H1 (cell line): ENCODE measurements around the gene SMOC2. TPM values are rescaled to one million over a fixed set of nuclear protein-coding genes. Genes with fewer than 3 reads are reported as not detected.

ENCODE experiments used
- CTCF ChIA-PET: fragments of 300-600 bp; sonication (Branson Sonifier 250); formaldehyde crosslinking; loops from one replicate; lab custom pipeline; 2021; ENCODE audit not compliant: partially characterized antibody; lab: Charles Lee
- POLR2A ChIA-PET: fragments of 300-600 bp; sonication (Branson Sonifier 250); formaldehyde crosslinking; loops from one replicate; lab custom pipeline; 2021; ENCODE audit warnings: inconsistent platforms; ENCODE audit not compliant: partially characterized antibody; lab: Charles Lee
- DNase-seq, 2 experiments: peaks; one replicate each; pipeline versions ENCODE4 v3.0.0 to v3.0.0-alpha.2; 2010 to 2022; ENCODE audit warnings: low spot score in 2 of 2, low read depth in 1 of 2, mixed read lengths in 1 of 2
- FAIRE-seq: peaks from 2 replicates; lab custom pipeline; 2011; peaks lifted over from hg19 to GRCh38; lab: Jason Lieb, UNC
- H2AFZ ChIP-seq: 2 replicates; pipeline ENCODE4 v1.8.1; 2012; ENCODE audit warnings: low read length, inconsistent platforms
- H2AK5ac ChIP-seq: 2 replicates; pipeline ENCODE4 v1.6.1; 2013; ENCODE audit warnings: low read depth, low read length
- H2BK120ac ChIP-seq: replicated peaks from 2 replicates; pipeline ENCODE3; 2013; ENCODE audit warnings: low read depth, low read length, inconsistent platforms
- H2BK12ac ChIP-seq: 2 replicates; pipeline ENCODE4 v1.6.1; 2013; ENCODE audit warnings: low read depth, low read length
- H2BK15ac ChIP-seq: 2 replicates; pipeline ENCODE4 v1.6.1; 2013; ENCODE audit warnings: low read length
- H2BK20ac ChIP-seq: 2 replicates; pipeline ENCODE4 v1.6.1; 2013; ENCODE audit warnings: low read length
- H2BK5ac ChIP-seq: 2 replicates; pipeline ENCODE4 v1.6.1; 2013; ENCODE audit warnings: low read depth, low read length
- H3K14ac ChIP-seq: 2 replicates; pipeline ENCODE4 v1.6.1; 2013; ENCODE audit warnings: inconsistent platforms; ENCODE audit not compliant: insufficient read length
- H3K18ac ChIP-seq: 2 replicates; pipeline ENCODE4 v1.6.1; 2013; ENCODE audit warnings: low read length; ENCODE audit errors: extremely low read depth
- H3K23ac ChIP-seq: 2 replicates; pipeline ENCODE4 v1.6.1; 2013; ENCODE audit warnings: inconsistent platforms; ENCODE audit not compliant: insufficient read length
- H3K23me2 ChIP-seq: 2 replicates; pipeline ENCODE4 v1.6.1; 2013; ENCODE audit warnings: low read depth, low read length
- H3K27ac ChIP-seq: 2 replicates; pipeline ENCODE4 v1.6.1; 2011; ENCODE audit warnings: low read depth, low read length, inconsistent platforms
- H3K27me3 ChIP-seq, 4 experiments: replicated peaks in 1 of 4; 1 replicate in 1 of 4; 2 replicates in 3 of 4; pipeline versions ENCODE4 v1.6.1 to v1.8.1; 2011 to 2013; ENCODE audit warnings: low read length in 3 of 4, mild to moderate bottlenecking in 3 of 4, inconsistent platforms in 2 of 4, mixed read lengths in 2 of 4, moderate library complexity in 1 of 4; ENCODE audit not compliant: control insufficient read depth in 3 of 4, insufficient read depth in 3 of 4; ENCODE audit errors: extremely low read depth in 1 of 4
- H3K36me3 ChIP-seq, 4 experiments: 2 replicates each; pipeline versions ENCODE4 v1.6.1 to v1.8.1; 2011 to 2013; ENCODE audit warnings: mild to moderate bottlenecking in 4 of 4, low read length in 3 of 4, moderate library complexity in 2 of 4, control low read depth in 1 of 4, inconsistent platforms in 1 of 4; ENCODE audit not compliant: insufficient read depth in 4 of 4, control insufficient read depth in 2 of 4
- H3K4ac ChIP-seq: replicated peaks from 2 replicates; pipeline ENCODE3; 2013; ENCODE audit warnings: low read length, low read depth, mixed read lengths, inconsistent platforms; ENCODE audit not compliant: insufficient read length
- H3K4me1 ChIP-seq, 4 experiments: replicated peaks in 1 of 4; 1 replicate in 1 of 4; 2 replicates in 3 of 4; pipeline versions ENCODE4 v1.6.1 to v1.8.1; 2011 to 2013; ENCODE audit warnings: low read length in 3 of 4, inconsistent platforms in 2 of 4, mixed read lengths in 1 of 4; ENCODE audit not compliant: insufficient read depth in 4 of 4, control insufficient read depth in 3 of 4
- H3K4me2 ChIP-seq, 2 experiments: 2 replicates each; pipeline versions ENCODE4 v1.6.1 to v1.8.1; 2011 to 2013; ENCODE audit warnings: low read depth in 2 of 2, low read length in 2 of 2, control low read depth in 1 of 2, inconsistent platforms in 1 of 2, mild to moderate bottlenecking in 1 of 2; ENCODE audit not compliant: insufficient read depth in 1 of 2
- H3K4me3 ChIP-seq, 4 experiments: fragments of 200-600, 300-600 bp in 1 of 4; sonication (generic), shearing (Covaris generic), sonication (Bioruptor Twin) in 1 of 4; 2 replicates each; pipeline versions ENCODE4 v1.5.1 to v1.8.1; 2011 to 2016; ENCODE audit warnings: low read length in 4 of 4, low read depth in 3 of 4, control low read depth in 2 of 4, inconsistent platforms in 2 of 4, mild to moderate bottlenecking in 2 of 4, mixed read lengths in 1 of 4, moderate library complexity in 1 of 4; ENCODE audit not compliant: insufficient read depth in 2 of 4; ENCODE audit errors: extremely low read depth in 1 of 4
- H3K56ac ChIP-seq: replicated peaks from 2 replicates; pipeline ENCODE3; 2013; ENCODE audit warnings: low read depth, mild to moderate bottlenecking, mixed read lengths, low read length, inconsistent platforms; ENCODE audit not compliant: insufficient read length
- H3K79me1 ChIP-seq: 2 replicates; pipeline ENCODE4 v1.6.1; 2013; ENCODE audit warnings: low read depth, low read length, control low read depth
- H3K79me2 ChIP-seq, 2 experiments: 2 replicates each; pipeline versions ENCODE4 v1.6.1 to v1.8.1; 2012 to 2013; ENCODE audit warnings: low read length in 2 of 2, mild to moderate bottlenecking in 2 of 2, inconsistent platforms in 1 of 2; ENCODE audit not compliant: insufficient read depth in 2 of 2, control insufficient read depth in 1 of 2
- H3K9ac ChIP-seq, 4 experiments: replicated peaks in 1 of 4; 1 replicate in 1 of 4; 2 replicates in 3 of 4; pipeline versions ENCODE4 v1.6.1 to v1.8.1; 2011 to 2013; ENCODE audit warnings: low read depth in 3 of 4, low read length in 3 of 4, control low read depth in 2 of 4, mild to moderate bottlenecking in 2 of 4, moderate library complexity in 2 of 4, inconsistent platforms in 1 of 4; ENCODE audit errors: extremely low read depth in 1 of 4
- H3K9me3 ChIP-seq, 2 experiments: 2 replicates each; pipeline versions ENCODE4 v1.6.1 to v1.8.1; 2012 to 2013; ENCODE audit warnings: mild to moderate bottlenecking in 2 of 2, moderate library complexity in 2 of 2, control low read depth in 1 of 2, inconsistent platforms in 1 of 2, low read depth in 1 of 2, low read length in 1 of 2, mixed read lengths in 1 of 2; ENCODE audit not compliant: insufficient read depth in 2 of 2
- H4K20me1 ChIP-seq, 2 experiments: replicated peaks in 1 of 2; 2 replicates each; pipeline versions ENCODE3 to v1.8.1; 2011 to 2013; ENCODE audit warnings: inconsistent platforms in 2 of 2, low read length in 2 of 2, mild to moderate bottlenecking in 1 of 2; ENCODE audit not compliant: insufficient read depth in 2 of 2, control insufficient read depth in 1 of 2
- H4K5ac ChIP-seq: 2 replicates; pipeline ENCODE4 v1.6.1; 2013; ENCODE audit warnings: low read length, low read depth, mixed read lengths, inconsistent platforms; ENCODE audit not compliant: insufficient read length
- H4K8ac ChIP-seq: 2 replicates; pipeline ENCODE4 v1.8.0; 2013; ENCODE audit warnings: mild to moderate bottlenecking, moderate library complexity, low read length, inconsistent platforms; ENCODE audit not compliant: insufficient read depth; ENCODE audit errors: extremely low read depth
- H4K91ac ChIP-seq: replicated peaks from 2 replicates; pipeline ENCODE3; 2013; ENCODE audit warnings: low read length, mixed read lengths, inconsistent platforms; ENCODE audit not compliant: insufficient read length
- CBX8 ChIP-seq: fragments of 300-800, 300-1000 bp; sonication (generic); IDR thresholded peaks from 2 replicates; pipeline ENCODE4 v1.7.1; 2016; ENCODE audit warnings: low read depth, low read length, borderline replicate concordance
- CREB1 ChIP-seq: IDR thresholded peaks from 2 replicates; pipeline ENCODE4 v1.6.1; 2012; ENCODE audit warnings: inconsistent platforms
- HDAC2 ChIP-seq, 2 experiments: fragments of 300-600 bp in 1 of 2; sonication (generic) in 1 of 2; IDR thresholded peaks; 2 replicates each; pipeline ENCODE4 v1.6.1; 2011 to 2012; ENCODE audit warnings: low read depth in 2 of 2, low read length in 2 of 2, mild to moderate bottlenecking in 2 of 2, moderate library complexity in 2 of 2, borderline replicate concordance in 1 of 2, inconsistent platforms in 1 of 2
- JUN ChIP-seq: IDR thresholded peaks from 2 replicates; pipeline ENCODE4 v1.6.1; 2011; ENCODE audit warnings: low read depth, mild to moderate bottlenecking, improper control_type of control experiment, low read length
- MAFK ChIP-seq: IDR thresholded peaks from 2 replicates; pipeline ENCODE4 v1.6.1; 2012; ENCODE audit warnings: low read depth, mild to moderate bottlenecking, improper control_type of control experiment, low read length
- SUZ12 ChIP-seq: fragments of 200-600 bp; sonication (generic); IDR thresholded peaks from 2 replicates; pipeline ENCODE4 v1.6.1; 2012; ENCODE audit warnings: mild to moderate bottlenecking, inconsistent platforms, low read length, moderate library complexity, mixed read lengths
- TAF1 ChIP-seq: IDR thresholded peaks from 2 replicates; pipeline ENCODE4 v1.6.1; 2011; ENCODE audit warnings: mild to moderate bottlenecking, low read depth, low read length
- WGBS, 2 experiments: shearing (Covaris generic) in 1 of 2; methylation state at CpG; one replicate each; pipeline versions ENCODE4 v1.1.6 to v1.1.7; 2013 to 2015; ENCODE audit warnings: low lambda C conversion rate in 2 of 2, mixed read lengths in 2 of 2, inconsistent platforms in 1 of 2, low coverage in 1 of 2, missing lambda C conversion rate in 1 of 2; ENCODE audit not compliant: insufficient replicate concordance in 2 of 2, insufficient coverage in 1 of 2, insufficient read length in 1 of 2; ENCODE audit errors: extremely low coverage in 1 of 2, missing lambda C conversion rate in 1 of 2; 5-methylcytosine and 5-hydroxymethylcytosine counted together
- polyA plus RNA-seq, 7 experiments: library from polyadenylated mRNA; depleted of rRNA in 3 of 7; stranded (reverse) in 5 of 7; unstranded in 2 of 7; fragments of >200 nt in 5 of 7; fragments of 200-250 nt in 2 of 7; gene quantifications; 1 replicate in 5 of 7; 2 replicates in 1 of 7; 4 replicates in 1 of 7; pipeline versions ENCODE4 v1.2.1 to v1.2.3, GENCODE V29; 2011 to 2013; ENCODE audit warnings: missing spikeins in 2 of 7, mixed read lengths in 2 of 7
- total RNA-seq: library from RNA; stranded (reverse); fragmentation: NEBNext Ultra II Directional; extraction: Animal tissue kit (Norgen Biotek cat#: 25700); gene quantifications from 2 replicates; pipeline ENCODE4 v1.2.1, GENCODE V29; 2021

The SMOC2 gene
- total and polyA plus RNA-seq, 2 of the 8 experiments (the other 6 are each of a cell fraction or from before 2014, with no cell fraction given) = 7.7 to 8.5 TPM

DNA sequence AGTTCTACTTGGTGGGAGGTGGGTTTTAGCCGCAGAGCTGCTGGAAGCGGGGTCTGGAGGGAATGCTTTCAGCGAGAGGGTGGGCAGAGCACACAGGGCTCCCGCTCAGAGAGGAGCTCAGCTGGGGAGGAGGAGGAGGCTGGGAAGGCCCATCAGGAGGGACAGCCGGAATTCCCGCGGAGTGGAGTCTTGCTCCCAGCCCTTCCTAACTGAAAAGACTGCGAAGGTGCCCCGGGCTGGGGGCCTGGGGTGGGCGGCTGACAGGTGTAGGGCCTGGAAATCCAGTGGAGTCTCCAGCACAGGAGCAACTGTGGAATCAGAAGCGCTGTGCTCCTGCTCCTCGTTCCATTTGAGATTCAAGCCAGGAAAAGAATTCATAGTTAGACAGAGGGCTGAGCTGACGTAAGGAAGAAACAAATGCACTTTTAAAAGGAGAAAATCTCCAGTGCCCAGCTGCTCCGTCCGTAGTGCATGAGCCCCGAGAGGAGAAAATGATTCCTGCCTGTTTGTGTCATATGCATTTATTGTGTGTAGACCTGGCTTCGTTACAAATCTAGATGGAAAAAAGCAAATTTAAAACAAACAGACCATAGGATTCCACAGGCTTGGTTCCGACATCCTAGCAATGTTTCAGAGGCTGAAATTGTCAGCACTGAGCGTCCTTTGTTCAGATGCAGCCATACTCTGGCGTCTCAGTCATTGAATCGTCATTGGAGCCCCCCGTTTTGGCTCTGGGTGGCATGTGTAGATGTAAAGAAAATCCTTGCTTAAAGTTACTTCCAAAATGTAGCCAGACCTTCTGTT, 197.7 kb downstream of the SMOC2 start:
- Histone ChIP-seq H3K79me2 (no peaks in the 10 kb centered on the region), H2BK20ac (no peak overlapping the region), H2BK12ac (no peak overlapping the region), H3K9me3 (no peaks in the 10 kb centered on the region), H4K20me1 (no peaks in the 10 kb centered on the region), H3K14ac (no peak overlapping the region), H3K36me3 (no peaks in the 10 kb centered on the region), H3K79me1 (no peaks in the 10 kb centered on the region; the same call in 1 of the 2 replicates), H2BK5ac (no peak overlapping the region), H3K9ac (no peak overlapping the region), H3K56ac (no peak overlapping the region), H4K5ac (no peak overlapping the region), H3K27ac (no peak overlapping the region), H3K23ac (no peak overlapping the region), H3K27me3 (no peaks in the 10 kb centered on the region; a peak in 1 of 7 replicates), H3K23me2 (no peaks in the 10 kb centered on the region), H3K18ac (no peak overlapping the region), H4K91ac (no peak overlapping the region), H3K4ac (no peak overlapping the region), H3K4me2 (no peak overlapping the region; a peak in 1 of 4 replicates), H3K4me3 (no peak overlapping the region), H2BK15ac (no peak overlapping the region), H3K4me1 (peaks cover 6 to 10% (median 7%) of the 10 kb centered on the region in 4 experiments; a peak in 6 of 7 replicates), H2AFZ (no peak overlapping the region), H4K8ac (no peak overlapping the region), H2BK120ac (no peak overlapping the region), H2AK5ac (no peak overlapping the region)
- WGBS, 2 experiments = 82% methylated on average over 21 of the region's 22 CpGs; no CpG with 5 or more reads in 1 of the 2 experiments
- CTCF ChIA-PET = interaction anchor here (0.7 to 1.7 kb wide), 3 partner anchors 9 to 72 kb away, joined by 3 read pairs; no protein-coding TSS in a partner anchor
- no peak for FAIRE-seq
- TF ChIP-seq SUZ12 = no peak
- TF ChIP-seq HDAC2 (IDR thresholded peaks at IDR 0.05; ENCODE audit: borderline replicate concordance in 1 of 2, low read depth in 2 of 2, low read length in 2 of 2) = no peak
- TF ChIP-seq CREB1 = no peak
- no peak for TF ChIP-seq MAFK
- no peak for TF ChIP-seq JUN
- TF ChIP-seq CBX8 = no peak
- TF ChIP-seq TAF1 = no peak
- POLR2A ChIA-PET = no interaction called here
- no peak for DNase-seq
